ENCODE results near the gene RSBN1L.
"Not testable (repeated sequence)": the region's sequence is repeated elsewhere in the genome, so short reads cannot be mapped to it uniquely, and the experiment has no call there.

Gene RSBN1L

GRCh38 chr7:77778535-77778934, 82.3 kb downstream of the RSBN1L start:
- DNase-seq: no peak

- no peak for DNase-seq
Measured at GRCh38 chr7:77782383-77782782, 86.1 kb downstream of the RSBN1L start.

GRCh38 chr7:77783111-77783510, 86.9 kb downstream of the RSBN1L start:
- DNase-seq: no peak

GRCh38 chr7:77783545-77783944, 87.3 kb downstream of the RSBN1L start:
- no peak for DNase-seq

- not testable (repeated sequence) for DNase-seq
Measured at GRCh38 chr7:77784426-77784825, 88.2 kb downstream of the RSBN1L start.

- DNase-seq: no peak
Measured at GRCh38 chr7:77786018-77786417, 89.8 kb downstream of the RSBN1L start.

- no peak for DNase-seq
Measured at GRCh38 chr7:77786741-77787140, 90.5 kb downstream of the RSBN1L start.

GRCh38 chr7:77788327-77788902, 92.2 kb downstream of the RSBN1L start:
- no peak for DNase-seq

- no peak for DNase-seq
Measured at GRCh38 chr7:77791336-77791735, 95.1 kb downstream of the RSBN1L start.

GRCh38 chr7:77791956-77792355, 95.7 kb downstream of the RSBN1L start:
- DNase-seq: no peak

GRCh38 chr7:77794000-77794399, 97.7 kb downstream of the RSBN1L start:
- DNase-seq: no peak

- no peak for DNase-seq
Measured at GRCh38 chr7:77796109-77796508, 99.8 kb downstream of the RSBN1L start.

- no peak for DNase-seq
Measured at GRCh38 chr7:77796960-77797359, 100.7 kb downstream of the RSBN1L start.

- DNase-seq: peak in 1 of 6 experiments; percentile 19
Measured at GRCh38 chr7:77797734-77798393, 101.6 kb downstream of the RSBN1L start.

GRCh38 chr7:77798394-77799077, 102.3 kb downstream of the RSBN1L start, which contains the start of the genes PHTF2 and TMEM60:
Gene PHTF2, plus strand, starts transcription at chr7:77798773.
Gene TMEM60, minus strand, starts transcription at chr7:77798434. Its CDS starts 4,061 bp downstream, at chr7:77794373.
- peak; percentile 92 to 99 (median 95) for DNase-seq

GRCh38 chr7:77799078-77799964, 103.1 kb downstream of the RSBN1L start:
- peak in 4 of 6 experiments; percentile 18 to 44 (median 26) for DNase-seq

- DNase-seq: no peak
Measured at GRCh38 chr7:77800158-77800557, 103.9 kb downstream of the RSBN1L start.

GRCh38 chr7:77800730-77801129, 104.5 kb downstream of the RSBN1L start:
- DNase-seq: no peak

GRCh38 chr7:77802557-77803405, 106.5 kb downstream of the RSBN1L start:
- peak in 1 of 6 experiments; percentile 4 for DNase-seq

GRCh38 chr7:77806425-77806824, 110.2 kb downstream of the RSBN1L start:
- no peak for DNase-seq

- no peak for DNase-seq
Measured at GRCh38 chr7:77808517-77808916, 112.3 kb downstream of the RSBN1L start.

Measured in stimulated activated naive CD4-positive, alpha-beta T cell (primary cell).